HCT116 (cell line): ENCODE measurements around the gene MACF1.

Experiments used
- CEBPB ChIP-seq: IDR thresholded peaks from 2 replicates; pipeline ENCODE4 v1.6.1; 2012; ENCODE audit warnings: low read depth
- CTCF ChIP-seq, 3 experiments: fragments of 200-600 bp in 1 of 3; sonication (generic) in 1 of 3; IDR thresholded peaks in 2 of 3; conservative IDR thresholded peaks in 1 of 3; 2 replicates each; pipeline ENCODE4 v1.5.1; 2012 to 2017; ENCODE audit warnings: low read depth in 2 of 3, low read length in 2 of 3, antibody characterized with exemption in 1 of 3, borderline replicate concordance in 1 of 3, control low read depth in 1 of 3, mild to moderate bottlenecking in 1 of 3, mixed read lengths in 1 of 3, mixed run types in 1 of 3, moderate library complexity in 1 of 3; ENCODE audit not compliant: insufficient read depth in 1 of 3
- EZH2phosphoT487 ChIP-seq: fragments of 200-600 bp; IDR thresholded peaks from 2 replicates; pipeline ENCODE4 v1.6.1; 2018; ENCODE audit warnings: antibody characterized with exemption, borderline replicate concordance
- RAD21 ChIP-seq: IDR thresholded peaks from 2 replicates; pipeline ENCODE4 v1.6.1; 2012; ENCODE audit warnings: low read depth, mild to moderate bottlenecking
- ZFX ChIP-seq: fragments of 450-650 bp; IDR thresholded peaks from 2 replicates; pipeline ENCODE4 v1.6.1; 2017

GRCh38 chr1:39328586-39329121, 124.2 kb downstream of the MACF1 start:
- TF ChIP-seq CTCF (IDR thresholded peaks at IDR 0.05 in 2 of 3, conservative IDR thresholded peaks at IDR 0.05 in 1 of 3; ENCODE audit: borderline replicate concordance in 1 of 3, insufficient read depth in 1 of 3, low read depth in 2 of 3, low read length in 2 of 3) (no peak), ZFX (no peak), EZH2phosphoT487 (no peak), CEBPB (no peak), RAD21 (no peak)
